NCI-H1930 (cell line): ENCODE measurements around the gene CYP4A11.
"Not testable (repeated sequence)": the region's sequence is repeated elsewhere in the genome, so short reads cannot be mapped to it uniquely, and the experiment has no call there.

Experiments used
- DNase-seq, 2 experiments: peaks; one replicate each; lab custom pipeline; 2025; lab: John Stamatoyannopoulos, UW

CYP4A11 gene, protein sequence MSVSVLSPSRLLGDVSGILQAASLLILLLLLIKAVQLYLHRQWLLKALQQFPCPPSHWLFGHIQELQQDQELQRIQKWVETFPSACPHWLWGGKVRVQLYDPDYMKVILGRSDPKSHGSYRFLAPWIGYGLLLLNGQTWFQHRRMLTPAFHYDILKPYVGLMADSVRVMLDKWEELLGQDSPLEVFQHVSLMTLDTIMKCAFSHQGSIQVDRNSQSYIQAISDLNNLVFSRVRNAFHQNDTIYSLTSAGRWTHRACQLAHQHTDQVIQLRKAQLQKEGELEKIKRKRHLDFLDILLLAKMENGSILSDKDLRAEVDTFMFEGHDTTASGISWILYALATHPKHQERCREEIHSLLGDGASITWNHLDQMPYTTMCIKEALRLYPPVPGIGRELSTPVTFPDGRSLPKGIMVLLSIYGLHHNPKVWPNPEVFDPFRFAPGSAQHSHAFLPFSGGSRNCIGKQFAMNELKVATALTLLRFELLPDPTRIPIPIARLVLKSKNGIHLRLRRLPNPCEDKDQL

GRCh38 chr1:46941135-46941694, at the start of gene CYP4A11:
TSS of gene CYP4A11 (minus strand) at chr1:46941476. CDS start at chr1:46941433, 43 bp downstream.
- DNase-seq: no peak

DNA sequence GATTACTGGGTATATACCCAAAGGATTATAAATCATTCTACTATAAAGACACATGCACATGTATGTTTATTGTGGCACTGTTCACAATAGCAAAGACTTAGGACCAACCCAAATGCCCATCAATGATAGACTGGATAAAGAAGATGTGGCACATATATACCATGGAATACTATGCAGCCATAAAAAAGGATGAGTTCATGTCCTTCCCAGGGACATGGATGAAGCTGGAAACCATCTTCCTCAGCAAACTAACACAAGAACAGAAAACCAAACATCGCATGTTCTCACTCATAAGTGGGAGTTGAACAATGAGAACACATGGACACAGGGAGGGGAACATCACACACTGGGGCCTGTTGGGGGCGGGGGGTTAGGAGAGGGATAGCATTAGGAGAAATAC, 49.3 kb upstream of the CYP4A11 start:
- not testable (repeated sequence) for DNase-seq

GRCh38 chr1:46983830-46984586, 42.7 kb upstream of the CYP4A11 start:
- no peak for DNase-seq

DNA sequence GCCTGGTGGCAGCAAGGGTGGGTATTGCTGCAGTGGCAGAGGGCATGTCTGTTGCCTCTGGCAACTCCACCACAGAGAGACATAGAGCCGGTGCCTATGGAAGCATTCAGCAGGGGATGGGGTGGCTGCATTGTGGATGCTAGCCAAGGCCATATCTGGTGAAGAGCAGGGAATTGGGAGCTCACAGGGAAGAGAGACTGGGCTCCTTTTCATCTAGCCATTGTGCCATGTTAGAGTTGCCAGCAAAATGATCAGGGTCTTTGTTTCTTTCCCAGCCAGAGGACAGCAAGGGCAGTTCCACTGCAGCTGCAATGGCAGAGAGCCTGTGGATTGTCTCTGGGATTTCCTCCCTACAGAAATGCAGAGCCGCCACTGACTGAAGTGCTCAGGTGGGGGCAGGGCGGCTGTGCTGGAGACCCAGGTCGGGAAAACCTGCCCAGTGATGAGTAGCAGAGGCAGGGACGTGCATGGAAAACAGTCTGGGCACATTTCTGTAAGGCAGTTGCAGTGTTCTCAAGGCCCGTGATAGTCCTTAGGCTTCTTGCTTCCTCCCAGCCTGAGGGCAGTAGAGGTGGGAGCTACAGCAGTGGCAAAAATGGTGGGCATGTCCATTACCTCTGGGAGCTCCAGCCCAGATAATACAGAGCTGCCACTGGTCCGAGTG, 42.0 kb upstream of the CYP4A11 start:
- DNase-seq: no peak

DNA sequence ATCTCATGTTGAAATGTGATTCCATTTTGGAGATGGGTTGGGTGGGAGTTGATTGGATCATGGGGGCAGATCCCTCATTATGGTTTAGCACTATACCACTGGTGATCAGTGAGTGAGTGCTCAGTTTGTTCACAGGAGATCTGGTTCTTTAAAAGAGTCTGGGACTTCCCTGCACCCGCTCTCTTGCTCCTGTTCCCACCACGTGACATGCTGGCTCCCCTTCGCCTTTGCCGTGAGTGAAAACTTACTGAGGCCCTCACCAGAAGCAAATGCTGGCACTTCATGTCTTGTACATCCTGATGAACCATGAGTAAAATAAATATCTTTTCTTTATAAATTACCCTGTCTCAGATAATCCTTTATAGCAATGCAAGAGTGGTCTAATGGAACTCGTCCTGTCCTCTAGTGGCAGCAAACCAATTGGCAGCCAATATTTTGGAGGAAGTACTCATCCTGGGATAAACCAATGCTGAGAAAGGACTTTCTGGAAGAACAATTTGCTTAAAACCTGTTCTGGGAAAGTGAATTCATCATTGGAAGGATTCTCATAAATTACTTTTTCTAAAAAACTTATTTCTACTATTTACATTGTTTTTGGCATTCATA, 27.8 kb upstream of the CYP4A11 start:
- no peak for DNase-seq

DNA sequence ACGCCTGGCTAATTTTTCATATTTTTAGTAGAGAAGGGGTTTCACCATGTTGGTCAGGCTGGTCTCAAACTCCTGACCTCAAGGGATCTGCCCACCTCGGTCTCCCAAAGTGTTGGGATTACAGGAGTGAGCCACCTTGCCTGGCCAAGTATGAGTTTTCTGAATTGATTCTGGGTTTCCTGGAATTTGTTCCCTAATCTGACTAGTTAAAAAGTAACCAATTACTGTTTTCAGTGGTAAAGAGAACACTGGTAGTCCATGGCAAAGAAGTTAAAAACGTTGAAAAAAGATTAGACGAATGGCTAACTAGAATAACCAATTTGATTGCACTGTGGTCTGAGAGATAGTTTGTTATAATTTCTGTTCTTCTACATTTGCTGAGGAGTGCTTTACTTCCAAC, 21.0 kb upstream of the CYP4A11 start:
- not testable (repeated sequence) for DNase-seq

DNA sequence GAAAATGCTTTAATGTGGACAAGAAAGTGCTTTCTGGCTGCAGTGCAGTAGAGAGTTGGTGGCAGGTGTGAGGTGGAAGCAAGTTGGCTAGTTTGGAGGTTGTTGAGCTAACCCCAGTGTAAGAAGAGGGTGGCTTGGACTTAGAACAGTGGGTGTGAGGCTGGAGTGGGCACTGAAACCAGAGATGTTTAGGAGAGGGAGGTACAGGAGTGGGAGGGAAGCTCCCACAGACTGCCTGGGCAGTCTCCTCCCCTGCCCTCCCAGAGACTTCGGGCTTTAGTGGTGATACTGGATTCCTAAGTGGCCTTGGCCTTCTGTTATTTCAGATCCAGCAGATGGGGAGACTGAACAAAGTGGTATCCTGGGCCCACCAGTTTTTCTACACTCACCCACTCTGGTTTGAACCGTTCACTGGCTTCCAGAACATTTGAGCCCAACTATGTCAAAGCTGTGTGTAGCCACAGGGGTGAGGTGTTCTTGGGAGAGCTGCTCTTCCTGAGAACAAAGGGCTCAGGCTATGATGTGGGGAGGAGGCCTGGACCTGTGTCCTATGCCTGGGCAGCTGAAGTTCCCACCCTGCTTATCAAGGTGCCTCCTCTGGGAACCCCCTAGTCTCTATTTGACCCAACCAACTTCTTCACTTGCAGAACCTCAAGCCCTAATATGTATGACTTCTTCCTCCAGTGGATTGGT, 19.9 kb upstream of the CYP4A11 start:
- no peak for DNase-seq

GRCh38 chr1:46960250-46960649, 19.0 kb upstream of the CYP4A11 start:
- no peak for DNase-seq

DNA sequence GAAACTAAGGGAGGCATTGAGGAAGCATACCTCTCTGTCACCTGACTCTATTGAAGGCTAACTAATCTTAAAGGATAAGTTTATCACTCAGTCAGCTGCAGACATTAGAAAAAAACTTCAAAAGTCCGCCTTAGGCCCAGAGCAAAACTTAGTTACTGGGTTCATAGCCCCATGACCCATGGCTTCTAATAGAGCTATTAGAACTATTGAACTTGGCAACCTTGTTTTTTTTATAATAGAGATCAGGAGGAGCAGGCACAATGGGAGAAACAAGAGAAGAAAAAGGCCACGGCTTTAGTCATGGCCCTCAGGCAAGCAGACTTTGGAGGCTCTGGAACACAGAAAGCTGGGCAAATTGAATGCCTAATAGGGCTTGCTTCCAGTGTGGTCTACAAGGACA, 13.8 kb upstream of the CYP4A11 start:
- DNase-seq: not testable (repeated sequence)

GRCh38 chr1:46953847-46954246, 12.6 kb upstream of the CYP4A11 start:
- DNase-seq: not testable (repeated sequence)

GRCh38 chr1:46949417-46949666, 8.1 kb upstream of the CYP4A11 start:
- DNase-seq: not testable (repeated sequence)

DNA sequence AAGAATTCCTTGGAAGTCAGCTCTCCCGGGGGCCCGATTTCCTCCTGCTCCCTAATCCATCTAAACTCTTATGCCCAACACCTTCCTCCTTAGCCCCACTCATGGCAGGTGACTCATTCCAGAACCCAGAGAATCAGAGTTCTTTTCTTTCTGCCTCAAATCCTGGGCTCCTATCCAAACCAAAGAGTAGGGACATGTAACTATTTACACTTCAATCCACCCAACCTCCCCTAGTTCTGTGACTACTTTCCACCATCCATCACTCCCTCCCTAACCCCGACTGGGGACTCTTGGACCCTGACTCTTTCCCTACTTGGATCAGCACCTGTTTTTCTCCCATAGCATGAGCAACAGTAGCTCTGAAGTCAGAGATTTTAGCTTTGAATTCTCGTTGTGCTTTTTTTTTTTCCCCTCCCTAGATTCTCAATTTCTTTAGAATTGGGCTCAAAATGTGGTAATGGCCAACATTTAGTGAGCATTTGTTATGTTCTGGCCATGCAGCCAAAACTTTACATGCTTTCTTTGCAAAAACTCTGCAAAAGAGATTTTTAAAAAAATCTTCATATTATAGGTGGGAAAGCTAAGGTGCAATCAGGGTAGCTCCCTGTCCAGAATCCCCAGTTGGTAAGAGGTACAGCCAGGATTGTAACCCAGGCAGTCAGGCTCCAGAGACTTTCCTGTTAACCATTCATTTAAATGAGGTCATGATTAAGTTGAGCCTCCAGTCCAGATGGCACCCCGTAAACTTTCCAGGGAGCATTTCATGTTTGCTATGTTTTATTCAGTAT, 7.5 kb upstream of the CYP4A11 start:
- no peak for DNase-seq

DNA sequence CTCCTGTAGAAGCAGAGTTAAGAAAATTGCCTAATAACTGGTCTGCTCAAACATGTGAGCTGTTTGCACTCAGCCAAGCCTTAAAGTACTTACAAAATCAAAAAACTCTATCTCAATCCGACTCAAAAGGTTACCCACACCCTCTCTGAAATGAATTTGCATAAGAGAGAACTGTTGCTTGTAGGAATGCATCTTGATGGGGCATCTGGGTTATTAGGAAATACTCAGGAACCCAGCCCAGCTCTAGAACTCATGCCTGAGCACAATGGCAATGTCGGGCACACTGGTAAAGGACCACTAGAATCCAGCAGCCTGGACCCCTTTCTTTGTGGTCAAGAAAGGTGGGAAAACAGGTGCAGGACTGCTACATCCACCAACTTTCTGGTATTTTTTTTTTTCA, 6.4 kb upstream of the CYP4A11 start:
- DNase-seq: not testable (repeated sequence)

GRCh38 chr1:46942086-46942485, 810 bp upstream of the CYP4A11 start:
- DNase-seq: no peak

- no peak for DNase-seq
Measured at GRCh38 chr1:46940307-46940706, 969 bp downstream of the CYP4A11 start.

DNA sequence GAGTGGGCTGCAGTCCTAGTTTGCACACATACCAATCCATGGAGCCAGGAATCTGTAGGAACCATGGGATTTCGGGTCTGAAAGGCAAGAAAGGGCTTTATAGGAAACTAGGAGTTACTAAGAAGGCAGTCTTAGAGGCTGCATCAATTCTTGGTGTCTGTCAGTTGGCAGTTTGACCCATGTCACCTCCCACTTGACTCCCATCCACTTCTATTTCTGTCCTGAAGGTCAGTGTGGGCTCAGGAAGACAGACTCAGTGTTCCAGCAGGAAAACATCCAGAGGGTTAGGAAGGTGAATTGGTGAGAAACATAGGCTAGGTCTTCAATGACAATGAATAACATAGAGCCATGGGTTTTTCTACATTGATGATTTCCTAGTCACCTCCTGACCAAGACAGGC, 4.0 kb downstream of the CYP4A11 start:
- DNase-seq: no peak

GRCh38 chr1:46936788-46937187, 4.5 kb downstream of the CYP4A11 start:
- no peak for DNase-seq

DNA sequence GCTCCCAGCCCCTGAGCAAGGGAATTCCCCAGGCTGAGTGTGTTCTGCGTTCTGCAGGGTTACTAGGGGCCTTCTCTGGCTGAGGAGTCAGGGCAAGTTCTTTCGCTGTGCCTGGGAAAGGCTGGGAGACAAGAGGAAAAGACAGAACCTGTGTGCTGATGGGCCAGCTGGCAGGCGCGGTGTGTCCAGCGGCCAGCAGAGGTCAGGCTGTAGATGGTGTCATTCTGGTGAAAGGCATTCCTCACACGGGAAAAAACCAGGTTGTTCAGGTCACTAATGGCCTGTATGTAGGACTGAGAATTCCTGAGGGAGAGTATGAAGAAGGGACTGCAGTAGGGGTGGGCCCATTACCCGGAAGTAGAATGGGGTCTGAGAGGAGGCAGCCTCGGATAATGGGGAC, 6.4 kb downstream of the CYP4A11 start:
- not testable (repeated sequence) for DNase-seq

DNA sequence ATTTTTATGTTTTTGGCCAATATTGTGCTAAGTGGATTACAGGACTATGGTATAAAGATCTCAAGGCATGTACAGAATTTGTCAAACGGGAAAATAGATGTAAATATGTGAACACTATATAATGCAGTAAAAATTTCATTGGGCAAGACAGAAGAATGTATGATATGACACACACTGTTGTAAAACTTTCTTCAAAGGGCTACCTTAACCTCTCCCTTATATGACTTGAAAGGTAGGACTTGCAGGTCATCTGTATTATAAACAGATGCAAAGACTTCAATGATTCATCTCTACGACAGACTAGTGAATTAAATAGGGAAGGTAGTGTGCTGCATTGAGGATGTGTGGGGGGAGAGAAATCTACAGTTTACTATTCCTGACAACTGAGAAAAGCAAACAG, 9.3 kb downstream of the CYP4A11 start:
- not testable (repeated sequence) for DNase-seq

- no peak for DNase-seq
Measured at GRCh38 chr1:46931151-46931550, 10.1 kb downstream of the CYP4A11 start.
